ENCODE data around the gene ZNF579.

The ZNF579 gene

DNA sequence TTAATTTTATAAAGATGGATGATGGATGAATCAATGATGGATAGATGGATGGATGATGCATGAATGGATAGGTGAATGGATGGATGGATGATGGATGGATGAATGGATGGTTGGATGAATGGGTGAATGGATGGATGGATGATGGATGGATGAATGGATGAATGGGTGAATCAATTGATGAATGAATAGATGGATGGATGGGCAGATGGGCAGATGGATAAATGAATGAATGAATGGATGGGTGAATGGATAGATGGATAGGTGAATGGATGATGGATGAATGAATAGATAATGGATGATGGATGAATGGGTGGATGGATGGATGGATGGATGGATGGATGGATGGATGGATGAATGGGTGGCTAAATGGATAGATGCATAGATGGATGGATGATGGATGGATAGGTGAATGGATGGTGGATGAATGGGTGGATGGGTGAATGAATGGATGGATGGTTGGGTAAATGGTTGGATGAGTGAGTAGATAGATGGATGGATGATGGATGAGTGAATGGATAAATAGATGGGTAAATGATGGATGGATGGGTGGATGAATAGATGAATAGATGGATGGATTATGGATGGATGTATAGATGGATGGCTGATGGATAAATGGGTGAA, 12.8 kb downstream of the ZNF579 start:
- DNase-seq: no peak

DNA sequence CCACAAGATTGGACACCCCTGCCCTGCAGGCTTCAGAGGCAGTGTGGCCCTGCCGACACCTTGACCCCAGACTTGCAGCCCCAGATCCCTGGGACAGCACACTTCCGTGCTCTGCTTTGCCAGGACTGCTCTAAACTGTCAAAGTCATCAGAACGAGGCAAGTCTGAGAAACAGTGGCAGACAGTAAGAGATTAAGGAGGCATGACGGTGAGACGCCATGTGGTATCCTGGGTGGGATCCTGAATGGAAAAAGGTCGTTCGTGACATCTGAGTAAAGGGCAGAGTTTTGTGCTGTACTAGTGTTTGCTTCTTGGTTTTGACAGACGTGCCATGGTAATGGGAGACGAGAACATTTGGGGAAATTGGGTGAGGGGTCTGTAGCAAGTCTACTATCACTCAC, 13.8 kb downstream of the ZNF579 start:
- no peak for DNase-seq

- DNase-seq: peak in 3 of 14 donors; percentile 6 to 93 (median 10)
Measured at GRCh38 chr19:55563261-55563690, 17.4 kb downstream of the ZNF579 start.

DNA sequence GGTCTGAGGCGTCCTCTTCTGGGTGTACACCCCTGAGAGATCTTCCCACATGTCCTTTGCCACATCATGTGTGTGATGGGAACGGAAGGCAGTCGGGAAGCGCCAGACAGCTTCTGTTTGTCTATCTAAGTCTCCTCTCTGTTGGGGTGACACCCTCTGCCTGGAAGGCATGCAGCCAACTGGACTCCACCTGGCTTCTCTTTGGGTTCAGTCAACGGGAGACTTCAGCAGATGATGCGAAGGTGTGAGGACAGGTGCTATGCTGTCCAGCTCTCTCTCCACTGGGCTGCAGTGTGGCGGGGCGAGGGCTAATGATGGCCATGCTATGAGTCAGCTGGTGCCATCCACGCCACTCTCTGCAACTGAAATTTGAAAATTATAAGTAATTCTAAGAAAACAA, 21.0 kb downstream of the ZNF579 start:
- peak in 1 of 14 donors; percentile 61 for DNase-seq

DNA sequence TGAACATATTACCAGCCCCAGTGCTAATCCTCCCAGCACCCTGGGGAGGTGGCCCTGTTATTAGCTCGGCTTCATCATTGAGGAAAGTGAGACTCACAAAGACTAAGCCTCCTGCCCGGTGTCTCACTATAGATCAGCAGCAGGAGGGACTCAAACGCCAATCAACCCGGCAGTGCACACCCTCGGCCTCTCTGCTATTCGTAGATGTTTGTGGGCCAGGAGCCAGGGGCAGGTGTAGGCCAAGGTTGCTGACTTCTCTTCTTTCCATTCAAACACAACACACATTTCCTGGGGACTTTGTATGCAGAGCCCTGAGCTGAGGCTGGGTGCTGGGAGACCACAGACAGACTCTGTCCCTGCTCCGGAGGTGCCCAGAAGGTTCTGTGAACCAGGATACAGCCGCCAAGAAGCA, 25.9 kb downstream of the ZNF579 start:
- DNase-seq: peak in 1 of 14 donors; percentile 59

- DNase-seq: peak in 1 of 14 donors; percentile 59
Measured at GRCh38 chr19:55554302-55554701, 26.3 kb downstream of the ZNF579 start.

DNA sequence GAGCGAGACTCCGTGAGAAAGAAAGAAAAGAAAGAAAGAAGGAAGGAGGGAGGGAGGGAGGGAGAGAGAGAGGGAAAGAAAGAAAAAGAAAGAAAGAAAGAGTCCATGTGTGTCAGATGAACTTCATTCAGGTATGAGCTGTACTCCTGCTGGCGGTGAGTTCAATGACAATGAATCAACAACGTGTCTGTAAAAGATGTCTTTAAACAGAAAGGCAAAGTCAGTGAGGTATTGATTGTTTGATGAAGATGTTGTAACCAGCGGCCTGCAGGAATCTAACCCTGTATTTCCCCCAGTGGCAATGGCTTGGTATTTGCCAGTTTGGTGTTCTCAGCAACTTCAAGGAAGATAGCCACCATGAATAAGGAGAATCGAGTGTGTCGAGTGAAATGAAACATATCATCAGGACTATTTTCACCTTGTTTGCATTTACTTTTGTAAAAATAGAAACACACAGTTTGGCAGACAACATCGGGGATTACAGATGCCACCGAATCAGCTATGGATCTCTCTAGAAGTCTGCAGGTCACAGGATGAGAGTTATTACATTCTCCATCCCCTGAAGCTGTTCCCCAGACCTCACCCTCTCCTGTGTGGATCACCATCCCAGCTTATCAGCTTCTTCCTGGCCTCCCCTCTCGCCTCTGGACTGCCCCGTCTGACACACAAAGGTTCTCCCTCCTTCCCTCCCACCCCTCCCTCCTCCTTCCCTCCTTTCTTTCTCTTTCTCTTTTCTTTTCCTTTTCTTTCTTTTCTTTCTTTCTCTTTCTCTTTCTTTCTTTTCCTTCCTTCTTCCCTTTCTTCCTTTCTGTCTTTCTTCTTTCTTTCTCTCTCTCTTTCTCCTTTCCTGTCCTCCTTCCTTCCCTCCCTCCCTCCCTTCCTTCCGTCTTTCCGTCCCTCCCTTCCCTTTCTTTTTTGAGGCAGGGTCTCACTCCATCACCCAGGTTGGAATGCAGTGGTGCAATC, 27.1 kb downstream of the ZNF579 start:
- DNase-seq: no peak

- no peak for DNase-seq
Measured at GRCh38 chr19:55552620-55553019, 28.0 kb downstream of the ZNF579 start.

DNA sequence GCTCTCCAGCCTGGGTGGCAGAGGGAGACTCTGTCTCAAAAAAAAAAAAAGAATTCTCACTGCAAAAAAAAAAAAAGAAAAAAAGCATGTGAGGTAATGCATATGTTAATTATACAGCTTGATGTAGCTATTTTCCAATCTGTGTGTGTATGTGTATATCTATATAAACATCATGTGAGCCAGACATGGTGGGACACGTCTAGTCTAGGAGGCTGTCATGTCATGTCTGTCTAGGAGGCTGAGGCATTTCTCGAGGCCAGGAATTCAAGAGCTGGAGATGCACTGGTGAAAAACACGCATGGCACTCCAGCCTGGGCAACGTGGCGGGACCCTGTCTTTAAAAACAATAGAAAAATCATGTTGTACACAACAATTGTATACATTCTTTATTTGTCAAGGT, 28.4 kb downstream of the ZNF579 start:
- no peak for DNase-seq

- DNase-seq: peak in 1 of 14 donors; percentile 47
Measured at GRCh38 chr19:55550321-55550650, 30.4 kb downstream of the ZNF579 start.

GRCh38 chr19:55549500-55550320, 30.9 kb downstream of the ZNF579 start:
- peak in 1 of 14 donors; percentile 48 for DNase-seq

- peak in 5 of 14 donors; percentile 3 to 60 (median 14) for DNase-seq
Measured at GRCh38 chr19:55546822-55547614, 33.6 kb downstream of the ZNF579 start.

DNA sequence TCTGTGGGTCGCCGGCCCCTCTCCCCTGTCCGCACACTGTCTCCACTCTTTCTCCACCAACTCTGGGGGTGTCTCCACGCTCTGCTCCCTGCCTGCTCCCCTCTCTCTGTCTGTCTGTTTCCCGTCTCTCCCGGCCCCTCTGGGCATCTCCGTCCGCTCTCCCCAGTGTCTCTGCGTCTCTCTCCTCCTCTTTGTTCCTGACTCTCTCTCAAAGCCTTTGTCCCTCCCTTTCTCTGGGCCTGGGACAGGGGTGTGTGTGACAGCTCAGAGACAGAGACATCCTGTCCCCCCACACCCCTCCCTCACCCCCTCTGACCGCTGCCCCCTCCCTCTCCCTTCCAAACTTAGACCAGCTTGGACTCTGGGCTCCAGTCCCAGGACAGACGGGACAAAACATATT, 34.6 kb downstream of the ZNF579 start:
- no peak for DNase-seq

- DNase-seq: no peak
Measured at GRCh38 chr19:55545443-55545842, 35.2 kb downstream of the ZNF579 start, which contains the start of gene SBK3. SBK3 (minus strand) TSS chr19:55545543; CDS start chr19:55545543, 0 bp downstream.

DNA sequence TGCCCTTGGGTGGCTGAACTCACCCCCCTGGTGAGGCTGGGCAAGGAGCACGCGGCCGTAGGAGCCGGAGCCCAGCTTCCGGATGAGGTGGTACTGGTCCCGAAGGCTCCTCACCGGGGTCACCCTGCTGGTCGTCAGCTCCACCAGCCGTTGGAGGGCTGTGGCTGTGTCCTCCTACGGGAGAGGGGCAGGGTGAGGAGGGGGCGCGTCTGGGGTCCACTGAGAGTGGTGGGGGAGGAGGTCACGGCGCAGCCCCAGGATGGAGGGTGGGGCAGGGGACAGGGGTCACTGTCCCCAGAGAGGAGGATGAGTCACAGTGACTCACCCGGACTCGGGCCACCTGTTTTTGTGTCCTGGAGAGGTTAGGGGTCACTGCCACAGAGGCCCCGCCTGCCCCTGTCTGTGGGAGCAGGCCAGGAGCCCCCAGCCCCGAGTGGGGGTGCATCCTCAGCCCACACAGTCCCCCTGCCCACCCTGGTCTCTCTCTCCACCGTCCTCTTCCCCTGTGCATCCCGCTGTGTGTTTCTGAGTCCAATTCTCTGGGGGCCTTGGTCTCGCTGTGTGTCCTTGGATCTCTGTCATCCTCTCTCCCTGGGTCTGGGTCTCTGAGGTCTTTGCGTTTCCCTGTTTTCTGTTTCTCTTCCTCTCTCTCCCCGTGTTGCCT, 35.7 kb downstream of the ZNF579 start:
- no peak for DNase-seq

DNA sequence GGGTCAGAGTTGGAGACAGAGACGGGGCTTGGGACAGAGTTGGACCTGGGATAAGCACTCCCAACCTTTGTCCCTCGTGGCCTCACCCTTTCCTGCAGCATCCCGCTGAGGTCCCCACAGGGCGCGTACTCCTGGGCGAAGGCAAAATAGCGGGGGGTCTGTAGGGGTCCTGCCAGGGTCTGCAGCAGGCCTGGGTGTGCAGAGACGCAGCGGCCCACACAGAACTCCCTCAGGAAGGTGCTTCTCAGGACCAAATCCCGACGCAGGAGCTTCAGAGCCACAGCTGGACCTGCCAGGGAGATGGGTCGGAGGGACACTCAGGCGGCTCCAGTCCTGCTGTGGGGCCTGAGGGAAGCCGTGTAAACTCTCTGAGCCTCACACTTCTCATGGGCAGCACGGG, 36.6 kb downstream of the ZNF579 start:
- no peak for DNase-seq

DNA sequence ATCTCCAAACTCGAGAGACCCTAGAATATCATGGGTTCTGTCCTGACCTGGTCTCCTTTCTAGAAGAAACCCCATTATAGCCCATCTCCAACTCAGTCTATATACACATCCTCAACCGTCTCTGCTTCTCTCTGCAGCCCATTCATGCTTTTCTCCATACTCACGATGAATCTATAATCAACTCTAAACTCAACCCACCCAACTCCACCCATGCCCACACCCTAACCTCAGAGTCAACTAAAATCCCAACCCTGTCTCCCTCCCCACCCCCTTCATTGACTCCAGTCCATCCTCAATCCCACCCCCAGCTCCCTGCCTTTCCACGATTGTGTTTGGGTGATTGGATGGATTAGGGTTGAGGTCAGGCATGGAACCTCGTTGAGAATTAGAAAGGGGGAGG, 37.1 kb downstream of the ZNF579 start:
- no peak for DNase-seq

DNA sequence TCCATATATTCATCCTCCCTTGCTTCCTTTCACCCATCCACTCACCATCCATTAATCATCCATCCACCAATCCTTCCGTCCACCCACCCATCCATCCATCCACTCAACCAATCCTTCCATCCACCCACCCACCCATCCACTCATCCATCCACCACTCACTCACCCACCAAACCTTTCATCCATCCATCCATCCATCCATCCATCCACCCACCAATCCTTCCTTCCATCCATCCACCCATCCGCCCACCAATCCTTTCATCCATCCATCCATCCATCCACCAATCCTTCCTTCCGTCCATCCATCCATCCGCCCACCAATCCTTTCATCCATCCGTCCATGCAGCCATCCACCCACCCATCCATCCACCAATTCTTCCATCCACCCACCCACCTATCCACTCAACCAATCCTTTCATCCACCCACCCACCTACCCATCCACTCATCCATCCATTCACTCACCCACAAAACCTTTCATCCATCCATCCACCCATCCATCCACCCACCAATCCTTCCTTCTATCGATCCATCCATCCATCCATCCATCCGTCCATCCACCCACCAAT, 38.3 kb downstream of the ZNF579 start:
- no peak for DNase-seq

GRCh38 chr19:55541091-55541490, 39.6 kb downstream of the ZNF579 start:
- DNase-seq: no peak

DNA sequence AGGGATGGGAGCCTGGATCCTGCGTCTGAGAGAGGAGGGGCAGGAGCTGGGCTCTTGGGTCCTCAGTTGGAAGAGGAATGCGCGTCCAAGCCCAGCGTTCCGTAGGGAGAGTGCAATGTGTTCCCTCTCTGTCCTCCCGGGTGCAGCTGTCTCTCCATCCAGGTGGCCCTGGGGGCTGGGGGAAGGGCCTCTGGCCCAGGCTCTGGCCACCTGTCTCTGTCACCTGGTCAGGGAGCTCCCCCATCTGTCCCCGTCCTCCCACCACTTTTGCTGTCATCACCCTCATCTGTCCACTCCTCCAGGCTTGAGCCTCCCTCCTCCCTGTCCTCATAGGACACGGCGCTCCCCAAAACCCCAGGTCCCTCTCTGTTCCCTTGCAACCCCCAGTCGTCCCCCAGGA, 40.0 kb downstream of the ZNF579 start:
- DNase-seq: peak in 1 of 14 donors; percentile 94

Data from C1 segment of cervical spinal cord (tissue), 14 donors.